Ascending aorta (tissue), 2 donors: Measurements from ENCODE around the gene CSGALNACT2. TPM values are rescaled to one million over a fixed set of nuclear protein-coding genes. Genes with fewer than 3 reads are reported as not detected.
A peak's percentile ranks its signal among the peaks of the same experiment; 100 is the strongest.

ENCODE experiments used
- DNase-seq, 2 donors: peaks; one replicate each; pipeline ENCODE4 v3.0.0-alpha.2; 2019; ENCODE audit warnings: low spot score in 2 of 2
- H3K27ac ChIP-seq, 2 donors: fragments of 200-600 bp; sonication (generic); one replicate each; pipeline ENCODE4 v1.5.1; 2016 to 2017; ENCODE audit warnings: mild to moderate bottlenecking in 1 of 2
- H3K27me3 ChIP-seq: fragments of 200-600 bp; sonication (generic); one replicate; pipeline ENCODE4 v1.5.1; 2017
- H3K36me3 ChIP-seq, 2 donors: fragments of 200-600 bp; sonication (generic); one replicate each; pipeline ENCODE4 v1.5.1; 2016
- H3K4me1 ChIP-seq, 2 donors: fragments of 200-600 bp; sonication (generic); one replicate each; pipeline ENCODE4 v1.5.1; 2016 to 2017; ENCODE audit warnings: mild to moderate bottlenecking in 1 of 2
- H3K4me3 ChIP-seq, 2 donors: fragments of 200-600 bp; sonication (generic); one replicate each; pipeline ENCODE4 v1.5.1; 2016 to 2017; ENCODE audit warnings: mild to moderate bottlenecking in 1 of 2
- H3K9me3 ChIP-seq, 2 donors: fragments of 200-600 bp; sonication (generic); one replicate each; pipeline ENCODE4 v1.5.1; 2016
- CTCF ChIP-seq, 3 experiments: fragments of 200-600 bp in 2 of 3; fragments of 450-650 bp in 1 of 3; sonication (generic) in 2 of 3; IDR thresholded peaks; one replicate each; pipeline ENCODE4 v1.5.1; 2016 to 2019; ENCODE audit warnings: antibody characterized with exemption in 3 of 3, mild to moderate bottlenecking in 1 of 3, moderate library complexity in 1 of 3
- intact Hi-C: fragments of 100-400 bp; cut with DNase I; formaldehyde crosslinking; loops from one replicate; pipeline ENCODE4 v1.15.1; 2023
- total RNA-seq: library from RNA; depleted of rRNA; stranded (reverse); fragments of >200 nt; gene quantifications from one replicate; pipeline ENCODE4 v1.1.0, GENCODE V29; 2016

Gene CSGALNACT2
- total RNA-seq, 1 donor from 2014 or later: 19.7 TPM

DNA sequence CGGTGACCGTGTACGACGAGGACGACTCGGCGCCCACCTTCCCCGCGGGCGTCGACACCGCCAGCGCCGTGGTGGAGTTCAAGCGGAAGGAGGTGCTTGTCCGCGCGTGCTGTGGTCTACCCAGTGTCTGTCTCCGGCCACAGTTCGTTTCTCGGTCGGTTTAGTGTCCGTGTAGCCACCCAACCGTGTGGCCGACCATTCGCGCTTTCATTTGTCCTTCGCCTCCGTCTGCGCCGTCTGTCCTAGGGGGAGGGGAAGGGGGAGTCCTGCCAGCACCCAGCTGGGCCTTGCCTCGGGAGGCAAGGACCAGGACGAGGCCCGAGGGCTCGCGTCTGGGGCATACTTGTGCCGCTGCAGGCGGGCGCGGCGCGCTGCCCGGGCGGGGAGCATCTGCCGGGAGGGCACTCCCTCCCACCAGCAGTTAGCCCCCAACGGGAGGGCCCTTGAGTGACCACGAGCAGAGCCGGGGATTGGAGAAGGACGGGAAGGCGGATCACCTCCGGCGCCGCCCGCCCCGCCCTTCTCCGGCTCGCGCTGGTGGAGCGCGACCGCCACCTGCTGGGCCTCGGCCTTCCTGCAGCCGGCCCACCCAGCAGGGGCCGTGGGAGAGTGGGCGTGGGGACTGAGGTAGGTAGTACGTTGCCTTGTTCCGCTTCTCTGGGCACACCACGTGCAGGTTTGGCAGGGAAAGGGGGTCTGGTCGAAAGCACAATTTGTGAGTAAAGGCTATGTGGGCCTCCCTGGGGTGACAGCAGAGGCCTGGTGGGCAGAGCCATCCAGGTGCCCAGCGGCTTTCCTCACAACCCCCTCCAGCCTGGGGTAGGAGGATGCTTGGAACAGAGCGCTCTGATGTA, 32.9 kb upstream of the CSGALNACT2 start:
- Histone ChIP-seq H3K9me3 (no peaks in the 10 kb centered on the region), H3K4me3 (peak overlapping the region; percentile 73 to 74), H3K4me1 (peaks cover 0 to 3% of the 10 kb centered on the region in 2 donors), H3K27ac (no peak overlapping the region), H3K36me3 (no peaks in the 10 kb centered on the region), H3K27me3 (no peaks in the 10 kb centered on the region)
- intact Hi-C loops: loop anchor here (1.0 kb wide), 2 partner anchors 239 to 352 kb away; no protein-coding TSS in a partner anchor
- peak; percentile 96 to 99 (median 99) for TF ChIP-seq CTCF (IDR thresholded peaks at IDR 0.05)
- peak in 1 of 2 donors; percentile 84 for DNase-seq

GRCh38 chr10:43105956-43106229, 32.4 kb upstream of the CSGALNACT2 start:
- no peak for TF ChIP-seq CTCF (IDR thresholded peaks at IDR 0.05)
- H3K9me3 ChIP-seq: no peaks in the 10 kb centered on the region
- H3K27me3 ChIP-seq: no peaks in the 10 kb centered on the region
- H3K36me3 ChIP-seq: no peaks in the 10 kb centered on the region
- peaks cover 0 to 3% of the 10 kb centered on the region in 2 donors for H3K4me1 ChIP-seq
- intact Hi-C loops: loop anchor here (1.0 kb wide), 2 partner anchors 240 to 353 kb away; no protein-coding TSS in a partner anchor
- H3K27ac ChIP-seq: no peak overlapping the region
- DNase-seq: no peak
- no peak overlapping the region for H3K4me3 ChIP-seq

DNA sequence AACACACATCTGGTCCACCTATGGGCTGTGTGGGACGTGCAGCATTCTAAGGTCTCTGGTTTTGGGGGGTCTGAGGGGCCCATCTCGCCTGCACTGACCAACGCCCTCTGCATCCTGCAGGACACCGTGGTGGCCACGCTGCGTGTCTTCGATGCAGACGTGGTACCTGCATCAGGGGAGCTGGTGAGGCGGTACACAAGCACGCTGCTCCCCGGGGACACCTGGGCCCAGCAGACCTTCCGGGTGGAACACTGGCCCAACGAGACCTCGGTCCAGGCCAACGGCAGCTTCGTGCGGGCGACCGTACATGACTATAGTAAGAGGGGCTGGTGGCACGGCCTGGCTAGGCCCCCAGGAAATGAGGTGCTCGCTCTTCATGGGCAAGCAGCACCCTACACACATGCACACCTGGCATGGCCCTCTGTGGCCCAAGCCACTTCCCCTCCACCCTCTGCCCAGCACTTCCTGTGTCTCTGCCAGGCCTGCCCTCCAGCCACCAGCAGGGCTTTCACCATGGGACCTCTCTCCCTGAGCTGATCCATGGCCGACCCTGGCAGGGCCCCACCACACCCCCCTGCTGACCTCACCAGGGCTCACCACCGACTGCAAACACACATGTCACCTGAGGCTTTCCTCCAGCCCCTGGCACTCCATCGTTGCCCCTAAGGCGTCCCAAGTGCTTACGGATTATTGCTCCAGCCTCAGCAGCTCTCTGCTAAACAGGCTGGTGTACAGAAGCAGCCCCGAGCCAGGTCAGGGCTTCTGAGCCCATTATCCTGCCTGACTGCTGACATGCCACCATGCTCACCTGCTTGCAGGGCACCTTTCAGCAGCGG, 31.8 kb upstream of the CSGALNACT2 start:
- Histone ChIP-seq H3K4me1 (peaks cover 0 to 3% of the 10 kb centered on the region in 2 donors), H3K27me3 (no peaks in the 10 kb centered on the region), H3K27ac (no peak overlapping the region), H3K4me3 (no peak overlapping the region), H3K9me3 (no peaks in the 10 kb centered on the region), H3K36me3 (no peaks in the 10 kb centered on the region)
- DNase-seq: no peak
- no peak for TF ChIP-seq CTCF (IDR thresholded peaks at IDR 0.05)
- intact Hi-C loops: no loop called here

DNA sequence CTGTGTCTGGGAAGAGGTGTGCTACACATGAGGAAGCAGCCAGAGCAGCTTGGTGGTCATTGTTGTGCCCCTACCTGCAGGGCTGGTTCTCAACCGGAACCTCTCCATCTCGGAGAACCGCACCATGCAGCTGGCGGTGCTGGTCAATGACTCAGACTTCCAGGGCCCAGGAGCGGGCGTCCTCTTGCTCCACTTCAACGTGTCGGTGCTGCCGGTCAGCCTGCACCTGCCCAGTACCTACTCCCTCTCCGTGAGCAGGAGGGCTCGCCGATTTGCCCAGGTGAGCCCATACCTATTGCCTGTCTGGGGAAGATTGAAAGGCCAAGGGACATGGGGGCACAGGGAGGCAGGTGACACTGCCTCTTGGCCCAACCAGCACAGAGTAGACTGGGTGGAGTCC, 29.3 kb upstream of the CSGALNACT2 start:
- no peaks in the 10 kb centered on the region for H3K27me3 ChIP-seq
- TF ChIP-seq CTCF (IDR thresholded peaks at IDR 0.05): no peak
- no peak overlapping the region for H3K4me3 ChIP-seq
- intact Hi-C loops: no loop called here
- H3K36me3 ChIP-seq: no peaks in the 10 kb centered on the region
- no peaks in the 10 kb centered on the region for H3K9me3 ChIP-seq
- no peak for DNase-seq
- H3K4me1 ChIP-seq: peaks cover 0 to 3% of the 10 kb centered on the region in 2 donors
- H3K27ac ChIP-seq: no peak overlapping the region

DNA sequence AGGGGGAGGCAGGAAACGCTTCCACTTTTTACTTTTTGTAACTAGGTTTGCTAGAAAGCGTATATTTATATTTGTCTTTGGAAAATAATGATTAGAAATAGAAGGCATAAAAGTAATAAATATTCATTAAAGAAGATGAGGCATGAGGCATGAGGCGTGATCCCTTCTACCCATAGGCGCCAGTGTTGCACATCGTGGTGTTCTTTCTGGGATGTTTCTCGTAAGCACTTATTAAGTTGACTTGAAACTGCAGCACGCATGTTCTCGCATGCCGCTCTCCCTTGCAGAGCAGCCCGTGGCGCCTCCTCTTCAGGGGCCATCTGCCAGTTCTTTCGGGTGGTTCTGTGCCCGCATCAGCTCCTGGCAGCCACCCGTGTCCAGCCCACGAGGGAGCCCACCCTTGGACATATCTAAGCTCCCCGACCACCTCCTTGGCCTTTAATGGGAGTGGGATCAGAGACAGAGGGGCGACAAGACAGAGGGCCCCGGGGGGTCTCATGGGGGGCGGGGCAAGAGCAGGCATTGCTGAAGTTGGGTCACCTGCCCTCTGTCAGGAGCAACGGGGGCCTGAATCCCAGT, 28.5 kb upstream of the CSGALNACT2 start:
- Histone ChIP-seq H3K27me3 (no peaks in the 10 kb centered on the region), H3K9me3 (no peaks in the 10 kb centered on the region), H3K4me1 (peaks cover 0 to 3% of the 10 kb centered on the region in 2 donors), H3K27ac (no peak overlapping the region), H3K36me3 (no peaks in the 10 kb centered on the region), H3K4me3 (no peak overlapping the region)
- DNase-seq: no peak
- TF ChIP-seq CTCF (IDR thresholded peaks at IDR 0.05): no peak
- intact Hi-C loops: no loop called here
